Stimulated activated CD4-positive, alpha-beta T cell treated with anti-CD3 and anti-CD28 coated beads, Interleukin-4, amount 100 ng/mL, for 48 hours (primary cell): ENCODE data around the gene PTPRD.

Source experiments
- DNase-seq, 2 donors: peaks; one replicate each; pipeline ENCODE4 v3.0.0-alpha.2; 2020; ENCODE audit warnings: low read depth in 2 of 2

Gene PTPRD

GRCh38 chr9:8585036-8585435 lies 2027.8 kb downstream of the PTPRD start:
- no peak for DNase-seq

- no peak for DNase-seq
Measured at GRCh38 chr9:8579661-8580060, 2033.1 kb downstream of the PTPRD start.

- no peak for DNase-seq
Measured at GRCh38 chr9:8576741-8577140, 2036.1 kb downstream of the PTPRD start.

- no peak for DNase-seq
Measured at GRCh38 chr9:8574846-8575245, 2038.0 kb downstream of the PTPRD start.

- DNase-seq = no peak
Measured at GRCh38 chr9:8572209-8572608, 2040.6 kb downstream of the PTPRD start.

- DNase-seq = no peak
Measured at GRCh38 chr9:8571643-8572042, 2041.2 kb downstream of the PTPRD start.

GRCh38 chr9:8570776-8571175 lies 2042.0 kb downstream of the PTPRD start:
- no peak for DNase-seq

GRCh38 chr9:8569823-8570222 lies 2043.0 kb downstream of the PTPRD start:
- no peak for DNase-seq

- no peak for DNase-seq
Measured at GRCh38 chr9:8567963-8568579, 2044.7 kb downstream of the PTPRD start.

GRCh38 chr9:8564960-8565359 lies 2047.8 kb downstream of the PTPRD start:
- no peak for DNase-seq

- no peak for DNase-seq
Measured at GRCh38 chr9:8560560-8561525, 2052.0 kb downstream of the PTPRD start.

GRCh38 chr9:8558176-8558575 lies 2054.6 kb downstream of the PTPRD start:
- DNase-seq = no peak

- DNase-seq = no peak
Measured at GRCh38 chr9:8555762-8556500, 2056.9 kb downstream of the PTPRD start.

- no peak for DNase-seq
Measured at GRCh38 chr9:8553444-8553843, 2059.4 kb downstream of the PTPRD start.

GRCh38 chr9:8552732-8553131 lies 2060.1 kb downstream of the PTPRD start:
- no peak for DNase-seq

- no peak for DNase-seq
Measured at GRCh38 chr9:8549214-8549613, 2063.6 kb downstream of the PTPRD start.

- no peak for DNase-seq
Measured at GRCh38 chr9:8543219-8543618, 2069.6 kb downstream of the PTPRD start.

GRCh38 chr9:8542537-8542936 lies 2070.3 kb downstream of the PTPRD start:
- no peak for DNase-seq

- DNase-seq = no peak
Measured at GRCh38 chr9:8539681-8540197, 2073.1 kb downstream of the PTPRD start.

GRCh38 chr9:8536845-8537244 lies 2076.0 kb downstream of the PTPRD start:
- DNase-seq = no peak

- no peak for DNase-seq
Measured at GRCh38 chr9:8534828-8535227, 2078.0 kb downstream of the PTPRD start.

- DNase-seq = no peak
Measured at GRCh38 chr9:8533681-8534080, 2079.1 kb downstream of the PTPRD start.
